C4-2B (cell line): ENCODE data around the gene BRWD1.

Experiments used
- CTCF ChIP-seq: fragments of 450-650 bp; conservative IDR thresholded peaks from 2 replicates; pipeline ENCODE4 v1.5.1; 2017; ENCODE audit warnings: mild to moderate bottlenecking
- ZFX ChIP-seq: fragments of 450-650 bp; IDR thresholded peaks from 2 replicates; pipeline ENCODE4 v1.6.1; 2017

- no peak for TF ChIP-seq CTCF
- TF ChIP-seq ZFX = no peak
These were observed 152.4 kb downstream of the BRWD1 start for GRCh38 chr21:39161064-39161463.
